IPS-15b (cell line): ENCODE results near the gene SMIM29.
A peak's percentile ranks its signal among the peaks of the same experiment; 100 is the strongest.

Experiments
- H3K27me3 ChIP-seq: one replicate; pipeline ENCODE4 v1.6.1; 2013; ENCODE audit warnings: low read length; ENCODE audit not compliant: control insufficient read depth, insufficient read depth
- H3K36me3 ChIP-seq: one replicate; pipeline ENCODE4 v1.6.1; 2013; ENCODE audit warnings: low read length; ENCODE audit not compliant: control insufficient read depth, insufficient read depth
- H3K4me1 ChIP-seq: one replicate; pipeline ENCODE4 v1.6.1; 2013; ENCODE audit warnings: mild to moderate bottlenecking, low read length; ENCODE audit not compliant: control insufficient read depth, insufficient read depth
- H3K4me3 ChIP-seq: one replicate; pipeline ENCODE4 v1.5.1; 2013; ENCODE audit warnings: low read depth, low read length
- H3K9ac ChIP-seq: one replicate; pipeline ENCODE4 v1.6.1; 2013; ENCODE audit warnings: low read depth, mild to moderate bottlenecking, low read length
- H3K9me3 ChIP-seq: one replicate; pipeline ENCODE4 v1.6.1; 2013; ENCODE audit warnings: mild to moderate bottlenecking, low read length; ENCODE audit not compliant: control insufficient read depth, insufficient read depth

The SMIM29 gene

GRCh38 chr6:34248727-34249468, at the start of gene SMIM29:
Gene SMIM29 (minus strand): TSS chr6:34249006. CDS start chr6:34247791, 1,215 bp downstream.
- Histone ChIP-seq H3K27me3 (no peaks in the 10 kb centered on the region), H3K4me3 (peak within 1 kb of the TSS; percentile 83), H3K36me3 (peaks cover 12% of the 10 kb centered on the region), H3K9me3 (no peaks in the 10 kb centered on the region), H3K9ac (peak within 1 kb of the TSS; percentile 73), H3K4me1 (peaks cover 2% of the 10 kb centered on the region)

- Histone ChIP-seq H3K9me3 (no peaks in the 10 kb centered on the region), H3K4me1 (no peaks in the 10 kb centered on the region), H3K27me3 (no peaks in the 10 kb centered on the region), H3K9ac (no peak overlapping the region), H3K4me3 (no peak overlapping the region), H3K36me3 (no peaks in the 10 kb centered on the region)
Measured at GRCh38 chr6:34295721-34296120, 46.9 kb upstream of the SMIM29 start.

GRCh38 chr6:34292954-34293353, 44.1 kb upstream of the SMIM29 start:
- H3K4me1 ChIP-seq = no peaks in the 10 kb centered on the region
- H3K36me3 ChIP-seq = peaks cover 5% of the 10 kb centered on the region

GRCh38 chr6:34289137-34289536, 40.3 kb upstream of the SMIM29 start:
- Histone ChIP-seq H3K9me3 (no peaks in the 10 kb centered on the region), H3K36me3 (peaks cover 5% of the 10 kb centered on the region), H3K9ac (no peak overlapping the region), H3K4me3 (no peak overlapping the region), H3K4me1 (no peaks in the 10 kb centered on the region), H3K27me3 (no peaks in the 10 kb centered on the region)

More at GRCh38 chr6:34292954-34293353, 44.1 kb upstream of the SMIM29 start:
- Histone ChIP-seq H3K9ac (no peak overlapping the region), H3K27me3 (no peaks in the 10 kb centered on the region), H3K9me3 (no peaks in the 10 kb centered on the region), H3K4me3 (no peak overlapping the region)

GRCh38 chr6:34288581-34288980, 39.8 kb upstream of the SMIM29 start:
- H3K4me3 ChIP-seq = no peak overlapping the region
- no peaks in the 10 kb centered on the region for H3K9me3 ChIP-seq
- H3K9ac ChIP-seq = no peak overlapping the region
- peaks cover 5% of the 10 kb centered on the region for H3K36me3 ChIP-seq
- no peaks in the 10 kb centered on the region for H3K27me3 ChIP-seq
- H3K4me1 ChIP-seq = no peaks in the 10 kb centered on the region

GRCh38 chr6:34285448-34286164, 36.8 kb upstream of the SMIM29 start:
- Histone ChIP-seq H3K4me1 (no peaks in the 10 kb centered on the region), H3K27me3 (no peaks in the 10 kb centered on the region), H3K36me3 (peaks cover 5% of the 10 kb centered on the region), H3K9me3 (no peaks in the 10 kb centered on the region), H3K9ac (no peak overlapping the region), H3K4me3 (no peak overlapping the region)

- peaks cover 5% of the 10 kb centered on the region for H3K36me3 ChIP-seq
- H3K4me3 ChIP-seq = no peak overlapping the region
- no peaks in the 10 kb centered on the region for H3K27me3 ChIP-seq
- no peaks in the 10 kb centered on the region for H3K4me1 ChIP-seq
- H3K9me3 ChIP-seq = no peaks in the 10 kb centered on the region
- no peak overlapping the region for H3K9ac ChIP-seq
Measured at GRCh38 chr6:34284563-34285447, 36.0 kb upstream of the SMIM29 start.

GRCh38 chr6:34281702-34282334, 33.0 kb upstream of the SMIM29 start:
- Histone ChIP-seq H3K27me3 (no peaks in the 10 kb centered on the region), H3K9me3 (no peaks in the 10 kb centered on the region), H3K4me1 (no peaks in the 10 kb centered on the region), H3K36me3 (no peaks in the 10 kb centered on the region), H3K9ac (no peak overlapping the region), H3K4me3 (no peak overlapping the region)

GRCh38 chr6:34280216-34280615, 31.4 kb upstream of the SMIM29 start:
- H3K9me3 ChIP-seq = no peaks in the 10 kb centered on the region
- no peaks in the 10 kb centered on the region for H3K36me3 ChIP-seq
- no peaks in the 10 kb centered on the region for H3K27me3 ChIP-seq
- H3K9ac ChIP-seq = no peak overlapping the region
- H3K4me3 ChIP-seq = no peak overlapping the region
- H3K4me1 ChIP-seq = no peaks in the 10 kb centered on the region

GRCh38 chr6:34278833-34279232, 30.0 kb upstream of the SMIM29 start:
- Histone ChIP-seq H3K9ac (no peak overlapping the region), H3K9me3 (no peaks in the 10 kb centered on the region), H3K27me3 (no peaks in the 10 kb centered on the region), H3K4me3 (no peak overlapping the region), H3K4me1 (no peaks in the 10 kb centered on the region), H3K36me3 (no peaks in the 10 kb centered on the region)

- H3K36me3 ChIP-seq = no peaks in the 10 kb centered on the region
- no peak overlapping the region for H3K9ac ChIP-seq
- H3K27me3 ChIP-seq = no peaks in the 10 kb centered on the region
- H3K4me1 ChIP-seq = no peaks in the 10 kb centered on the region
- no peak overlapping the region for H3K4me3 ChIP-seq
- H3K9me3 ChIP-seq = no peaks in the 10 kb centered on the region
Measured at GRCh38 chr6:34277763-34278112, 28.9 kb upstream of the SMIM29 start.
